HEK293 (cell line): ENCODE data around the gene C1D.

Experiments used
- CTCF ChIA-PET: fragments of 350-600 bp; formaldehyde crosslinking; extraction: SDS; loops from one replicate; lab custom pipeline; 2021; ENCODE audit warnings: antibody characterized with exemption; lab: Yijun Ruan, JAX
- POLR2A ChIA-PET: fragments of 300-600 bp; formaldehyde crosslinking; extraction: SDS; loops from one replicate; lab custom pipeline; 2020; ENCODE audit warnings: antibody characterized with exemption, inconsistent platforms; lab: Yijun Ruan, JAX
- H3K27ac ChIP-seq: fragments of 200-500 bp; sonication (Bioruptor generic); 2 replicates; pipeline ENCODE4 v1.5.1; 2014; ENCODE audit warnings: low read depth, low read length, control low read depth, inconsistent platforms; ENCODE audit errors: extremely low read depth
- H3K36me3 ChIP-seq, 2 experiments: fragments of 200-500 bp in 1 of 2; sonication (Bioruptor generic) in 1 of 2; 1 replicate in 1 of 2; 2 replicates in 1 of 2; pipeline ENCODE4 v1.5.1; 2014 to 2017; ENCODE audit warnings: inconsistent platforms in 2 of 2, low read length in 2 of 2; ENCODE audit not compliant: control insufficient read depth in 2 of 2, insufficient read depth in 1 of 2
- H3K4me1 ChIP-seq: fragments of 200-500 bp; sonication (Bioruptor generic); 2 replicates; pipeline ENCODE4 v1.5.1; 2014; ENCODE audit warnings: mild to moderate bottlenecking, low read length, inconsistent platforms; ENCODE audit not compliant: control insufficient read depth, insufficient read depth
- H3K4me3 ChIP-seq: 2 replicates; pipeline ENCODE4 v1.5.1; 2011; ENCODE audit warnings: low read depth, mild to moderate bottlenecking, control low read depth, low read length, moderate library complexity
- H3K9me3 ChIP-seq: fragments of 200-500 bp; sonication (Bioruptor generic); 2 replicates; pipeline ENCODE4 v1.5.1; 2014; ENCODE audit warnings: low read depth, low read length, inconsistent platforms; ENCODE audit not compliant: control insufficient read depth, insufficient read depth
- IKZF3 ChIP-seq: fragments of 450-650 bp; IDR thresholded peaks from 2 replicates; pipeline ENCODE4 v1.5.0; 2018; ENCODE audit warnings: missing biosample characterization, mild to moderate bottlenecking, missing genetic modification characterization, moderate library complexity
- KLF16 ChIP-seq: fragments of 450-650 bp; formaldehyde crosslinking; IDR thresholded peaks from 2 replicates; pipeline ENCODE4 v1.5.1; 2017; ENCODE audit warnings: missing biosample characterization, missing genetic modification characterization
- OSR2 ChIP-seq: fragments of 450-650 bp; formaldehyde crosslinking; IDR thresholded peaks from 2 replicates; pipeline ENCODE4 v1.5.1; 2016; ENCODE audit warnings: missing biosample characterization, missing genetic modification characterization
- SCRT2 ChIP-seq: fragments of 450-650 bp; formaldehyde crosslinking; IDR thresholded peaks from 2 replicates; pipeline ENCODE4 v1.5.1; 2016; ENCODE audit warnings: missing biosample characterization, missing genetic modification characterization
- SP2 ChIP-seq: fragments of 450-650 bp; formaldehyde crosslinking; IDR thresholded peaks from 2 replicates; pipeline ENCODE4 v1.5.1; 2016; ENCODE audit warnings: missing biosample characterization, missing genetic modification characterization
- YY1 ChIP-seq: fragments of 450-650 bp; formaldehyde crosslinking; IDR thresholded peaks from 2 replicates; pipeline ENCODE4 v1.5.1; 2018; ENCODE audit warnings: missing biosample characterization, missing genetic modification characterization
- ZBTB1 ChIP-seq: fragments of 450-650 bp; formaldehyde crosslinking; IDR thresholded peaks from 2 replicates; pipeline ENCODE4 v1.5.1; 2016; ENCODE audit warnings: missing biosample characterization, missing genetic modification characterization
- ZBTB17 ChIP-seq: fragments of 450-650 bp; formaldehyde crosslinking; IDR thresholded peaks from 2 replicates; pipeline ENCODE4 v1.5.1; 2016; ENCODE audit warnings: missing biosample characterization, missing genetic modification characterization
- ZBTB20 ChIP-seq: fragments of 450-650 bp; formaldehyde crosslinking; IDR thresholded peaks from 2 replicates; pipeline ENCODE4 v1.5.1; 2016; ENCODE audit warnings: missing biosample characterization, missing genetic modification characterization
- ZBTB21 ChIP-seq: fragments of 450-650 bp; formaldehyde crosslinking; IDR thresholded peaks from 2 replicates; pipeline ENCODE4 v1.5.1; 2017; ENCODE audit warnings: missing biosample characterization, missing genetic modification characterization
- ZFP3 ChIP-seq: fragments of 450-650 bp; formaldehyde crosslinking; IDR thresholded peaks from 2 replicates; pipeline ENCODE4 v1.5.1; 2016; ENCODE audit warnings: low read depth, missing biosample characterization, missing genetic modification characterization
- ZIC2 ChIP-seq: fragments of 450-650 bp; formaldehyde crosslinking; IDR thresholded peaks from 2 replicates; pipeline ENCODE4 v1.5.1; 2016; ENCODE audit warnings: missing biosample characterization, missing genetic modification characterization
- ZNF138 ChIP-seq: fragments of 450-650 bp; formaldehyde crosslinking; IDR thresholded peaks from 2 replicates; pipeline ENCODE4 v1.5.1; 2016; ENCODE audit warnings: missing biosample characterization, missing genetic modification characterization, borderline replicate concordance
- ZNF140 ChIP-seq: fragments of 450-650 bp; formaldehyde crosslinking; IDR thresholded peaks from 2 replicates; pipeline ENCODE4 v1.5.1; 2016; ENCODE audit warnings: missing biosample characterization, missing genetic modification characterization
- ZNF16 ChIP-seq: fragments of 450-650 bp; formaldehyde crosslinking; IDR thresholded peaks from 2 replicates; pipeline ENCODE4 v1.5.1; 2016; ENCODE audit warnings: low read depth, missing biosample characterization, missing genetic modification characterization
- ZNF169 ChIP-seq: fragments of 450-650 bp; formaldehyde crosslinking; IDR thresholded peaks from 2 replicates; pipeline ENCODE4 v1.5.1; 2016; ENCODE audit warnings: missing biosample characterization, missing genetic modification characterization
- ZNF202 ChIP-seq: fragments of 450-650 bp; formaldehyde crosslinking; IDR thresholded peaks from 2 replicates; pipeline ENCODE4 v1.5.1; 2016; ENCODE audit warnings: missing biosample characterization, missing genetic modification characterization, borderline replicate concordance
- ZNF214 ChIP-seq: fragments of 450-650 bp; formaldehyde crosslinking; IDR thresholded peaks from 2 replicates; pipeline ENCODE4 v1.5.1; 2017; ENCODE audit warnings: missing biosample characterization, mild to moderate bottlenecking, missing genetic modification characterization, borderline replicate concordance
- ZNF239 ChIP-seq: fragments of 450-650 bp; formaldehyde crosslinking; IDR thresholded peaks from 2 replicates; pipeline ENCODE4 v1.5.1; 2016; ENCODE audit warnings: missing biosample characterization, missing genetic modification characterization
- ZNF302 ChIP-seq: fragments of 450-650 bp; formaldehyde crosslinking; IDR thresholded peaks from 2 replicates; pipeline ENCODE4 v1.5.1; 2016; ENCODE audit warnings: missing biosample characterization, missing genetic modification characterization, low read depth
- ZNF350 ChIP-seq: fragments of 450-650 bp; formaldehyde crosslinking; IDR thresholded peaks from 2 replicates; pipeline ENCODE4 v1.5.0; 2017; ENCODE audit warnings: missing biosample characterization, mild to moderate bottlenecking, missing genetic modification characterization
- ZNF48 ChIP-seq: fragments of 450-650 bp; formaldehyde crosslinking; IDR thresholded peaks from 2 replicates; pipeline ENCODE4 v1.5.1; 2016; ENCODE audit warnings: missing biosample characterization, missing genetic modification characterization
- ZNF548 ChIP-seq: fragments of 450-650 bp; formaldehyde crosslinking; IDR thresholded peaks from 2 replicates; pipeline ENCODE4 v1.5.1; 2016; ENCODE audit warnings: missing biosample characterization, missing genetic modification characterization
- ZNF555 ChIP-seq: fragments of 450-650 bp; formaldehyde crosslinking; conservative IDR thresholded peaks from 2 replicates; pipeline ENCODE4 v1.5.1; 2017; ENCODE audit warnings: missing biosample characterization, mild to moderate bottlenecking, missing genetic modification characterization, inconsistent platforms
- ZNF623 ChIP-seq: fragments of 450-650 bp; formaldehyde crosslinking; IDR thresholded peaks from 2 replicates; pipeline ENCODE4 v1.5.1; 2016; ENCODE audit warnings: missing biosample characterization, missing genetic modification characterization
- ZNF626 ChIP-seq: fragments of 450-650 bp; sonication (Bioruptor Pico); formaldehyde crosslinking; IDR thresholded peaks from 2 replicates; pipeline ENCODE4 v1.5.1; 2018; ENCODE audit warnings: missing biosample characterization, missing genetic modification characterization, inconsistent platforms
- ZNF776 ChIP-seq: fragments of 450-650 bp; formaldehyde crosslinking; IDR thresholded peaks from 2 replicates; pipeline ENCODE4 v1.5.0; 2017; ENCODE audit warnings: missing biosample characterization, missing genetic modification characterization, borderline replicate concordance
- ZNF785 ChIP-seq: fragments of 450-650 bp; formaldehyde crosslinking; IDR thresholded peaks from 2 replicates; pipeline ENCODE4 v1.5.1; 2016; ENCODE audit warnings: missing biosample characterization, missing genetic modification characterization
- TF ChIP-seq, protein P1 (sequence below): fragments of 450-650 bp; formaldehyde crosslinking; IDR thresholded peaks from 2 replicates; pipeline ENCODE4 v1.5.1; 2016; ENCODE audit warnings: missing biosample characterization, missing genetic modification characterization
- TF ChIP-seq, protein P2 (sequence below): fragments of 450-650 bp; formaldehyde crosslinking; optimal IDR thresholded peaks from 2 replicates; pipeline ENCODE3; 2016; ENCODE audit warnings: missing biosample characterization, mild to moderate bottlenecking, missing genetic modification characterization

The C1D gene

DNA sequence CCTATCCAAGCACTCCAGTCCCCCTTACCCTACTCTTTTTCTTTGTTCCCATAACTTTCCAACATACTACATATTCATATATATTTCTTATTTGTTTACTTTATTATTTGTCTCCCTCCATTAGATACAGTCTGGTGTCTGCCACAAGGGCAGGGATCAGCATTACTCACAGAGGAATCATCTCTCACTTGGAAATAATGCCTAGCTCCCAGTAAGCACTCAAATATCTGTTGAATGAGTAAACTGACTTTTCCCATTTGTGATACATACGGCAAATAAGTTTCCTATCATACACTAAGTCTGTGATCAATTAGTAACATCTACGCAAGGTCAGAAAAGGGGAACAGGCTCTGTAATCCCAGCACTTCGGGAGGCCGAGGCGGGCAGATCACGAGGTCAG, 18.7 kb downstream of the C1D start:
- Histone ChIP-seq H3K36me3 (peaks cover 4% of the 10 kb centered on the region in 2 experiments; a peak in 2 of 3 replicates), H3K4me1 (peaks cover 41% of the 10 kb centered on the region), H3K27ac (0 out of 2 replicates have a peak overlapping the region, but pooled peaks have one; percentile 28), H3K4me3 (no peak overlapping the region), H3K9me3 (no peaks in the 10 kb centered on the region)
- TF ChIP-seq ZBTB20 (tag by site-specific recombination) (peak; percentile 39; the same call in 1 of the 2 replicates), YY1 (no peak), OSR2 (no peak)
- ChIA-PET CTCF (interaction anchor here (0.6 to 0.7 kb wide), 2 partner anchors 574 to 1125 kb away, joined by 3 read pairs; no protein-coding TSS in a partner anchor), POLR2A (no interaction called here)

DNA sequence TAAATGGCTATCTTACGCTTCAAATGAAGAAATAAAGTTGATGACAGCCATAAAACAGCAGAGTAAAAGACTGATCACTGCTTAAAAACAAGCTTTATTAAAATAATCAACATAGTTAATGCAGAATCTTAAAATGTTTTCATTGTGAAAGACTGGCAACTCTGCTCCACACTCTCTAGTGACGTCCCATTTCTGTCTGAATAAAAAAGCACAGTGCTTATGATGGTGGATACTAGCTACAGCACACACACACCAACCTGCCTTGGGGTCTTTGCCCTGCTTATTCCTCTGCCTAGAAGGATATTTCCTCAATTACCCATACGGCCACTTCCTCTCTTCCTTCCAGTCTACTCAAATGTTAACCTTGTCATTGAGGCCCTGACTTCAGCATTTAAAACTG, 19.1 kb downstream of the C1D start:
- Histone ChIP-seq H3K4me3 (no peak overlapping the region), H3K27ac (0 out of 2 replicates have a peak overlapping the region, but pooled peaks have one; percentile 28), H3K36me3 (peaks cover 4% of the 10 kb centered on the region in 2 experiments; a peak in 2 of 3 replicates), H3K4me1 (peaks cover 41% of the 10 kb centered on the region), H3K9me3 (no peaks in the 10 kb centered on the region)
- TF ChIP-seq ZNF626 (tag by site-specific recombination) (no peak), ZBTB21 (tag by site-specific recombination) (no peak), ZNF623 (tag by site-specific recombination) (no peak), ZIC2 (tag by site-specific recombination) (no peak), ZNF548 (tag by site-specific recombination) (no peak), ZNF350 (tag by site-specific recombination) (no peak), IKZF3 (tag by site-specific recombination) (no peak), ZNF214 (tag by site-specific recombination) (no peak), ZNF169 (no peak), ZFP3 (tag by site-specific recombination) (no peak), ZNF138 (no peak), ZNF239 (no peak), ZBTB17 (tag by site-specific recombination) (no peak), ZNF785 (no peak), ZNF140 (tag by site-specific recombination) (no peak), KLF16 (tag by site-specific recombination) (no peak), ZNF16 (tag by site-specific recombination) (no peak), ZNF202 (tag by site-specific recombination) (no peak)
- ChIA-PET POLR2A (no interaction called here), CTCF (interaction anchor here (1.3 kb wide), 1 partner anchor 13 kb away, joined by 4 read pairs; no protein-coding TSS in a partner anchor)

DNA sequence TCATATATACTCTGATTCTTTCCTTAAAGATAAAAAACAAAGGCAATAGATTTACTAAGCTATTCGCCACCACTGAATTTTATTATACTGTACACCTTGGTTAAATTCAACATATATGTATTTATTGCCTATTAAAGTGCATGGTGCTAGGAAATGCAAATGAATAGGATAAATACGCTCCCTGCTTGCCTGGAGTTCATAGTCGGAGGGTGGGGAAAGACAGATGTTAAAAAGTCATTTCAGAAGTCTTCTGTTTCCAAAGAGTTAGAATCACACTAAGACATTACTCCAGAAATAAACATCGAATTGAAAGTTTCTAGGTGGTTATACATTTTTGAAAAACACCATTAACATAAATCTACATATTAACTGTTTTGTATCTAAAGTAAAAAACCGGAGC, 19.8 kb downstream of the C1D start:
- H3K4me1 ChIP-seq, result peaks cover 41% of the 10 kb centered on the region
- CTCF ChIA-PET, result interaction anchor here (0.6 to 1.3 kb wide), 2 partner anchors 12 to 240 kb away, joined by 3 to 4 read pairs; no protein-coding TSS in a partner anchor
- H3K27ac ChIP-seq, result no peak overlapping the region
- H3K4me3 ChIP-seq, result no peak overlapping the region
- TF ChIP-seq, protein P1, sequence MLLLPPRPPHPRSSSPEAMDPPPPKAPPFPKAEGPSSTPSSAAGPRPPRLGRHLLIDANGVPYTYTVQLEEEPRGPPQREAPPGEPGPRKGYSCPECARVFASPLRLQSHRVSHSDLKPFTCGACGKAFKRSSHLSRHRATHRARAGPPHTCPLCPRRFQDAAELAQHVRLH (tag by site-specific recombination), result no peak
- TF ChIP-seq IKZF3 (tag by site-specific recombination) (no peak), ZNF776 (no peak), ZNF302 (tag by site-specific recombination) (no peak), ZBTB1 (tag by site-specific recombination) (no peak), SCRT2 (tag by site-specific recombination) (no peak), ZNF48 (no peak), ZNF555 (tag by site-specific recombination) (no peak), SP2 (tag by site-specific recombination) (no peak)
- TF ChIP-seq, protein P2, sequence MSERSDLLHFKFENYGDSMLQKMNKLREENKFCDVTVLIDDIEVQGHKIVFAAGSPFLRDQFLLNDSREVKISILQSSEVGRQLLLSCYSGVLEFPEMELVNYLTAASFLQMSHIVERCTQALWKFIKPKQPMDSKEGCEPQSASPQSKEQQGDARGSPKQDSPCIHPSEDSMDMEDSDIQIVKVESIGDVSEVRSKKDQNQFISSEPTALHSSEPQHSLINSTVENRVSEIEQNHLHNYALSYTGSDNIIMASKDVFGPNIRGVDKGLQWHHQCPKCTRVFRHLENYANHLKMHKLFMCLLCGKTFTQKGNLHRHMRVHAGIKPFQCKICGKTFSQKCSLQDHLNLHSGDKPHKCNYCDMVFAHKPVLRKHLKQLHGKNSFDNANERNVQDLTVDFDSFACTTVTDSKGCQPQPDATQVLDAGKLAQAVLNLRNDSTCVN (tag by site-specific recombination), result no peak
- POLR2A ChIA-PET, result no interaction called here
- H3K9me3 ChIP-seq, result no peaks in the 10 kb centered on the region
- H3K36me3 ChIP-seq, result peaks cover 4% of the 10 kb centered on the region in 2 experiments; a peak in 2 of 3 replicates
